ENCODE measurements around the gene KRTAP1-4. TPM values are rescaled to one million over a fixed set of nuclear protein-coding genes. Genes with fewer than 3 reads are reported as not detected.
"Not testable (repeated sequence)": the region's sequence is repeated elsewhere in the genome, so short reads cannot be mapped to it uniquely, and the experiment has no call there.

Gene KRTAP1-4
- total RNA-seq, 2 experiments from 2014 or later: not detected

DNA sequence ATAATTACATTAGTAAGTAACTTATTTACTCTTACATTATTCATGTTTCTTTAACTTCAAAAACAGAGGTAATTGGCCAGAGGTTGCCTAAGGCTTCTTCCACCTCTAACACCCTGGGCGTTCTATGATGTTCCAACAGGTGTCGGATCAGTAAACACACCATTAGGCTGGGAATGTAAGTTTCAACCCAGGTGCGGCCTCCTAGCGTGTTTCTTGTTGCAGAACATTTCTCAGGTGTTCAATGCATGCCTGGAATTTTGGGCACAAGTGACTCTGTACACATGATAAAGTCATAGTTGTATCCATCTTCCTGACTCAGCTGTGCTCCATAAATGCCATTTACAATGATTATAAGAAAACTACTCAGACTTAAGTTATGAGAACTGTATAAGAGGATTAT lies 24.0 kb upstream of the KRTAP1-4 start:
- H3K27me3 Mint-ChIP-seq: peaks cover 18% of the 10 kb centered on the region
- DNase-seq: no peak
- intact Hi-C loops (cut with micrococcal nuclease): no loop called here
- H3K9me3 Mint-ChIP-seq: no peaks in the 10 kb centered on the region
- ATAC-seq: no peak
- TF ChIP-seq, protein P1, sequence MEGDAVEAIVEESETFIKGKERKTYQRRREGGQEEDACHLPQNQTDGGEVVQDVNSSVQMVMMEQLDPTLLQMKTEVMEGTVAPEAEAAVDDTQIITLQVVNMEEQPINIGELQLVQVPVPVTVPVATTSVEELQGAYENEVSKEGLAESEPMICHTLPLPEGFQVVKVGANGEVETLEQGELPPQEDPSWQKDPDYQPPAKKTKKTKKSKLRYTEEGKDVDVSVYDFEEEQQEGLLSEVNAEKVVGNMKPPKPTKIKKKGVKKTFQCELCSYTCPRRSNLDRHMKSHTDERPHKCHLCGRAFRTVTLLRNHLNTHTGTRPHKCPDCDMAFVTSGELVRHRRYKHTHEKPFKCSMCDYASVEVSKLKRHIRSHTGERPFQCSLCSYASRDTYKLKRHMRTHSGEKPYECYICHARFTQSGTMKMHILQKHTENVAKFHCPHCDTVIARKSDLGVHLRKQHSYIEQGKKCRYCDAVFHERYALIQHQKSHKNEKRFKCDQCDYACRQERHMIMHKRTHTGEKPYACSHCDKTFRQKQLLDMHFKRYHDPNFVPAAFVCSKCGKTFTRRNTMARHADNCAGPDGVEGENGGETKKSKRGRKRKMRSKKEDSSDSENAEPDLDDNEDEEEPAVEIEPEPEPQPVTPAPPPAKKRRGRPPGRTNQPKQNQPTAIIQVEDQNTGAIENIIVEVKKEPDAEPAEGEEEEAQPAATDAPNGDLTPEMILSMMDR (IDR thresholded peaks at IDR 0.05): no peak
- no peaks in the 10 kb centered on the region for H3K36me3 Mint-ChIP-seq (ENCODE audit: low read depth)
- H3K4me1 Mint-ChIP-seq (ENCODE audit: low read depth): no peaks in the 10 kb centered on the region
- ChIA-PET CTCF (no interaction called here), POLR2A (no interaction called here)
- H3K27ac Mint-ChIP-seq: no peak overlapping the region
- H3K4me3 Mint-ChIP-seq: no peak overlapping the region

DNA sequence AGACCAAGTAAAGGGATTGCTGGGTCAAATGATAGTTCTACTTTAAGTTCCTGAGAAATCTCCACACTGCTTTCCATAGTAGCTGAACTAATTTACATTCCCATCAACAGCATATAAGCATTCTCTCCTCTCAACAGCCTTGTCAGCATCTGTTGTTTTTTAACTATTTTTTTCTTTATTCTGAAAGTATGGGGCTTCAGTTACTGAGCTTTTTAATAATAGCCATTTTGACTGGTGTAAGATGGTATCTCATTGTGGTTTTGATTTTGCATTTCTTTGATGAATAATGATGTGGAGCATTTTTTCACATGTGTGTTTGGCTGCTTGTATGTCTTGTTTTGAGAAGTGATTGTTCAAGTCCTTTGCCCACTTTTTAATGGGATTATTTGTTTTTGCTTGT lies 22.6 kb upstream of the KRTAP1-4 start:
- no peaks in the 10 kb centered on the region for H3K36me3 Mint-ChIP-seq (ENCODE audit: low read depth)
- peaks cover 12% of the 10 kb centered on the region for H3K27me3 Mint-ChIP-seq
- H3K9me3 Mint-ChIP-seq: no peaks in the 10 kb centered on the region
- TF ChIP-seq, protein P1 (IDR thresholded peaks at IDR 0.05): no peak
- no peaks in the 10 kb centered on the region for H3K4me1 Mint-ChIP-seq (ENCODE audit: low read depth)
- ChIA-PET CTCF (no interaction called here), POLR2A (no interaction called here)
- intact Hi-C loops (cut with micrococcal nuclease): no loop called here
- H3K4me3 Mint-ChIP-seq: no peak overlapping the region
- no peak for ATAC-seq
- no peak overlapping the region for H3K27ac Mint-ChIP-seq
- DNase-seq: no peak

DNA sequence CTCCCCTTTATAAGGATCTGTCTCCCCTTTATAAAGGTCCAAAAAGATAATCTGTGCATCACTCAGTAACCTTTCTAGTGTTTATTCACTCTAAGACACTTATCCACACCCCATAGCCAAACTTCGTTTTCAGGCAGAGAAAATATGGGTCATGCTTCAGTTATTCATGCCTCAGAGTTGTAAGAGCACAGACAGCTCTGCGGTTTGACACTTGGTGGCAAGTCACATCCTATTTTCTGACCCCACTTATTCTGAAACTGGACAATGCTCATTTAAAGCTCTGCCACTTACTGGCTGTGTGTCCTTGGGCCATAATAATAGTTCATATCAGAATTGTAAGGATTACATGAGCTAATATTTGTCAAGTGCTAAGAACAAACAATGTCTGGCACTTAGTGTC lies 19.1 kb upstream of the KRTAP1-4 start:
- ChIA-PET CTCF (no interaction called here), POLR2A (no interaction called here)
- H3K4me3 Mint-ChIP-seq: no peak overlapping the region
- TF ChIP-seq, protein P1 (IDR thresholded peaks at IDR 0.05): no peak
- H3K4me1 Mint-ChIP-seq (ENCODE audit: low read depth): peaks cover 2% of the 10 kb centered on the region
- no peaks in the 10 kb centered on the region for H3K36me3 Mint-ChIP-seq (ENCODE audit: low read depth)
- H3K27ac Mint-ChIP-seq: no peak overlapping the region
- H3K27me3 Mint-ChIP-seq: peaks cover 16% of the 10 kb centered on the region
- DNase-seq: no peak
- H3K9me3 Mint-ChIP-seq: no peaks in the 10 kb centered on the region
- no peak for ATAC-seq
- intact Hi-C loops (cut with micrococcal nuclease): no loop called here

DNA sequence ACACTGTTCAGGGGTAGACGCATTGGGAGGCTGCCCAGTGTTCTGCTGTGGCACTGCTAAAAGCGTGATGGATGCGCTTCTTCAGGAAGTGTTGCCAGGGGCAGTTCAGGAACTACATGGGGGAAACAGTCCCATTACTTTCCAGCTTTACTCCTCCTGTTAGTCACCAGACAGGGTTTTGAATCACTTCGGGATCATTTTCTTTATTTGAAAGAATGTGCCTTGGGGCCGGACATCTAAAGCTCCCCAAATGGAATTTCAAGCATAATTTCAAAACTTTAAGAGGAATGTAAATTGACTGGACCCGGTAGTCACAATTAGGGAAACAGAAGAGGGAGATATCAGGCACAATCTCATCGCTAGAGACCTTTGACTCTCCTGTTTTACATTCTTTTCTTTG lies 18.4 kb upstream of the KRTAP1-4 start:
- TF ChIP-seq, protein P1 (IDR thresholded peaks at IDR 0.05): no peak
- no peak for DNase-seq
- ChIA-PET POLR2A (no interaction called here), CTCF (no interaction called here)
- peaks cover 3% of the 10 kb centered on the region for H3K9me3 Mint-ChIP-seq
- intact Hi-C loops (cut with micrococcal nuclease): no loop called here
- H3K27ac Mint-ChIP-seq: no peak overlapping the region
- H3K36me3 Mint-ChIP-seq (ENCODE audit: low read depth): no peaks in the 10 kb centered on the region
- H3K4me3 Mint-ChIP-seq: no peak overlapping the region
- no peak for ATAC-seq
- peaks cover 3% of the 10 kb centered on the region for H3K4me1 Mint-ChIP-seq (ENCODE audit: low read depth)
- H3K27me3 Mint-ChIP-seq: peaks cover 13% of the 10 kb centered on the region

DNA sequence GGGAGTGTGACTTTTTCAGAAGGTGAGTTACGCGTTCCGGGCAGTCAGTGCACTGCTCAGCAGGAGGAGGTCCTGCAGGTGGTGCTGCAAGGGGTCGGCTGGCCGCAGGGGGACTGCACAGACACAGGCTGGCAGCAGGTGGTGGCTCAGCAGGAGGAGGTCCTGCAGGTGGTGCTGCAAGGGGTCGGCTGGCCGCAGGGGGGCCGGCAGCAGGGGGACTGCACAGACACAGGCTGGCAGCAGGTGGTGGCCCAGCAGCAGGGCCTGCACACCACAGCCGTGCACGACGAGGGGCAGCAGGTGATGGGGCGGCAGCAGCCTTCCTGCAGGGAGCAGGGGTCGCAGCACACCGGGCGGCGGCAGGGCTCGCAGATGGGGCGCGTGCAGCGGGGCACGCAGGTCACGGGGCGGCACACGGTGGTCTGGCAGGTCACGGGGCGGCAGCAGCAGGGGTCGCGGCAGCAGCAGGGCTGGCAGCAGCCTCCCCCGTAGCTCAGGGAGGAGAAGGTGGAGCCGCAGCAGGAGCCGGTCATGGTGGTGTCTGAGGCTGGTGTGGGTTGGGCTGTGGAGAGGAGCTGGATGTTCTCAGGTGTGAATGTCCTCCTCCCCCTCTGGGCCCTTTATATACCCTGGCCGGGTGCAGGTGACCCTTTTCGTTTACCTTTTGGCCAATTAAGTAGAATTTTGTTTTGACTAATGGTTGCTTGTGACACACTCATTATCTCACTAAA lies 16.9 kb upstream of the KRTAP1-4 start, which contains the start of gene KRTAP2-1:
TSS of gene KRTAP2-1 (minus strand) at position 582 of the 731 bp plus-strand sequence. CDS start at position 533, 49 bp downstream.
- H3K9me3 Mint-ChIP-seq; H3K4me1 Mint-ChIP-seq (ENCODE audit: low read depth); intact Hi-C loops (cut with micrococcal nuclease); H3K36me3 Mint-ChIP-seq (ENCODE audit: low read depth); CTCF ChIA-PET; H3K27ac Mint-ChIP-seq; ATAC-seq; DNase-seq; POLR2A ChIA-PET; H3K4me3 Mint-ChIP-seq: not testable (repeated sequence)
- peaks cover 13% of the 10 kb centered on the region for H3K27me3 Mint-ChIP-seq

Data from activated CD8-positive, alpha-beta T cell treated with anti-CD3 and anti-CD28 coated beads for 36 hours (primary cell).